ENCODE measurements around the gene P3R3URF.

GRCh38 chr1:46134660-46135331 lies 41.5 kb downstream of the P3R3URF start:
- TF ChIP-seq POLR2A (IDR thresholded peaks at IDR 0.05; ENCODE audit: low read depth, low read length) (no peak), POLR2AphosphoS5 (IDR thresholded peaks at IDR 0.05; ENCODE audit: low read depth, low read length) (no peak), TAF1 (IDR thresholded peaks at IDR 0.05; ENCODE audit: borderline replicate concordance, low read depth, low read length) (no peak)

All from GM12892 (cell line).